ENCODE results near the gene MYCBPAP. TPM values are rescaled to one million over a fixed set of nuclear protein-coding genes. Genes with fewer than 3 reads are reported as not detected.

The MYCBPAP gene
- total RNA-seq, 1 experiment from 2014 or later = 2.7 TPM

- no peaks in the 10 kb centered on the region for H3K36me3 Mint-ChIP-seq (ENCODE audit: insufficient read depth, unreplicated experiment)
- H3K4me3 Mint-ChIP-seq (ENCODE audit: unreplicated experiment) = no peak overlapping the region
- no TSS peak for BruUV-seq (replicated peaks)
- no peaks in the 10 kb centered on the region for H3K36me3 ChIP-seq (ENCODE audit: control insufficient read depth, insufficient read depth, low read length)
- no peaks in the 10 kb centered on the region for H3K4me1 Mint-ChIP-seq (ENCODE audit: low read depth, unreplicated experiment)
- DNase-seq = no peak
- TF ChIP-seq CTCF (IDR thresholded peaks at IDR 0.05; ENCODE audit: insufficient read depth in 1 of 2, low read depth in 1 of 2, low read length in 1 of 2, severe bottlenecking in 1 of 2, unreplicated experiment in 1 of 2) = no peak
- intact Hi-C loops (cut with micrococcal nuclease; ENCODE audit: unreplicated experiment) = no loop called here
- no peaks in the 10 kb centered on the region for H3K27me3 Mint-ChIP-seq (ENCODE audit: insufficient read depth, unreplicated experiment)
- no peak overlapping the region for H3K27ac Mint-ChIP-seq (ENCODE audit: unreplicated experiment)
- POLR2A ChIA-PET = no interaction called here
- H3K27me3 ChIP-seq (replicated peaks; ENCODE audit: control insufficient read depth, insufficient read depth, low read length) = no peaks in the 10 kb centered on the region
- no peaks in the 10 kb centered on the region for H3K9me3 Mint-ChIP-seq (ENCODE audit: unreplicated experiment)
- CTCF ChIA-PET = interaction anchor here (0.9 to 2.1 kb wide), 2 partner anchors 9 to 10 kb away, joined by 3 to 7 read pairs; no protein-coding TSS in a partner anchor
- no peaks in the 10 kb centered on the region for H3K4me1 ChIP-seq
- H3K4me3 ChIP-seq (ENCODE audit: low read depth, low read length) = no peak overlapping the region
- no peaks in the 10 kb centered on the region for H3K9me3 ChIP-seq
These were observed 16.7 kb upstream of the MYCBPAP start for GRCh38 chr17:50491505-50491904.

DNA sequence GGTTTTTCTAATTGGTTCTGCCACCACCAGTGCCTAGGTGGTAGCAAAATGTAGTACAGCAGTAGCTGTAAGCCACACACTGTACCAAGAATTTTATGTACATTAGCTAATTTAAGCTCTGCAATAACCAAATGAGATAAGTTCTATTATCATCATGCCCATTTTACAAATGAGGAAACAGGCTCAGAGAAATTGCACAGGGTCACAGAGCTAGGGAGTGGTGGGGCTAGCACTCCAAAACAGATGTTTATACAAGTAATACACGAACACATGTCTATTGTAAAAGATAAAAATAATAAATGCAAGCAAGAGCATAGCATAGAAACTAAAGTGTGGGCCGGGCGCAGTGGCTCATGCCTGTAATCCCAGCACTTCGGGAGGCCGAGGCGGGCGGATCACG is 16.0 kb upstream of the MYCBPAP start:
- CTCF ChIA-PET = interaction anchor here (2.1 kb wide), 1 partner anchor 9 kb away, joined by 7 read pairs; no protein-coding TSS in a partner anchor
- no peaks in the 10 kb centered on the region for H3K27me3 ChIP-seq (replicated peaks; ENCODE audit: control insufficient read depth, insufficient read depth, low read length)
- Mint-ChIP-seq H3K36me3 (ENCODE audit: insufficient read depth, unreplicated experiment) (no peaks in the 10 kb centered on the region), H3K9me3 (ENCODE audit: unreplicated experiment) (no peaks in the 10 kb centered on the region), H3K4me3 (ENCODE audit: unreplicated experiment) (no peak overlapping the region), H3K27ac (ENCODE audit: unreplicated experiment) (no peak overlapping the region), H3K4me1 (ENCODE audit: low read depth, unreplicated experiment) (no peaks in the 10 kb centered on the region), H3K27me3 (ENCODE audit: insufficient read depth, unreplicated experiment) (no peaks in the 10 kb centered on the region)
- POLR2A ChIA-PET = no interaction called here
- H3K4me1 ChIP-seq = no peaks in the 10 kb centered on the region
- BruUV-seq (replicated peaks) = no TSS peak
- no peaks in the 10 kb centered on the region for H3K36me3 ChIP-seq (ENCODE audit: control insufficient read depth, insufficient read depth, low read length)
- H3K4me3 ChIP-seq (ENCODE audit: low read depth, low read length) = no peak overlapping the region
- intact Hi-C loops (cut with micrococcal nuclease; ENCODE audit: unreplicated experiment) = no loop called here
- TF ChIP-seq CTCF (IDR thresholded peaks at IDR 0.05; ENCODE audit: insufficient read depth in 1 of 2, low read depth in 1 of 2, low read length in 1 of 2, severe bottlenecking in 1 of 2, unreplicated experiment in 1 of 2) = no peak
- DNase-seq = no peak
- H3K9me3 ChIP-seq = no peaks in the 10 kb centered on the region

DNA sequence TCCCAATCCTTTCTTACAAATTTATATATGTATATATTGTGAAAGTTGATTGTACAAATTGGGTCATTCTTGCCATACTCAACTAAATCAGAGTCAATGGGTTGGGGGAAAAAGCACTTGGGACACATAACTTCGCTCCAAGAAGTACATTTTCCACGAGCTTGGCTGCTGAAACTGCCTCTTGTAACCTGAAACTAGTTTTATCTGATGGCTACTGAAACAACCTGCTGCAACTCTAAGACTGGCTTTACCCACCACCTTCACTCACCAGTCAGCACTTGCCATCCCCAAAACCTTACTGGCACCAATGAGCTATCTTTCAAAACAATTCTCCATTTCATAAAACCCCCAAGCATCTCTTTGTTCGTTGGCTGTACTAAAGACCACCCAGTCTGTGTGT is 14.5 kb upstream of the MYCBPAP start:
- Mint-ChIP-seq H3K4me1 (ENCODE audit: low read depth, unreplicated experiment) (peaks cover 8% of the 10 kb centered on the region), H3K9me3 (ENCODE audit: unreplicated experiment) (no peaks in the 10 kb centered on the region), H3K4me3 (ENCODE audit: unreplicated experiment) (no peak overlapping the region), H3K27me3 (ENCODE audit: insufficient read depth, unreplicated experiment) (no peaks in the 10 kb centered on the region), H3K27ac (ENCODE audit: unreplicated experiment) (no peak overlapping the region), H3K36me3 (ENCODE audit: insufficient read depth, unreplicated experiment) (no peaks in the 10 kb centered on the region)
- intact Hi-C loops (cut with micrococcal nuclease; ENCODE audit: unreplicated experiment) = no loop called here
- ChIA-PET POLR2A (interaction anchor here (0.6 kb wide), 1 partner anchor 222 kb away, joined by 3 read pairs; no protein-coding TSS in a partner anchor), CTCF (interaction anchor here (1.5 to 2.1 kb wide), 4 partner anchors 8 to 14 kb away, joined by 6 to 7 read pairs (median 6); no protein-coding TSS in a partner anchor)
- Histone ChIP-seq H3K27me3 (replicated peaks; ENCODE audit: control insufficient read depth, insufficient read depth, low read length) (no peaks in the 10 kb centered on the region), H3K4me3 (ENCODE audit: low read depth, low read length) (no peak overlapping the region), H3K9me3 (no peaks in the 10 kb centered on the region), H3K36me3 (ENCODE audit: control insufficient read depth, insufficient read depth, low read length) (no peaks in the 10 kb centered on the region), H3K4me1 (peaks cover 8% of the 10 kb centered on the region)
- TF ChIP-seq CTCF (IDR thresholded peaks at IDR 0.05; ENCODE audit: insufficient read depth in 1 of 2, low read depth in 1 of 2, low read length in 1 of 2, severe bottlenecking in 1 of 2, unreplicated experiment in 1 of 2) = no peak
- BruUV-seq (replicated peaks) = no TSS peak
- no peak for DNase-seq
